Measurements from ENCODE around the gene CCDC30.

CCDC30 gene

DNA sequence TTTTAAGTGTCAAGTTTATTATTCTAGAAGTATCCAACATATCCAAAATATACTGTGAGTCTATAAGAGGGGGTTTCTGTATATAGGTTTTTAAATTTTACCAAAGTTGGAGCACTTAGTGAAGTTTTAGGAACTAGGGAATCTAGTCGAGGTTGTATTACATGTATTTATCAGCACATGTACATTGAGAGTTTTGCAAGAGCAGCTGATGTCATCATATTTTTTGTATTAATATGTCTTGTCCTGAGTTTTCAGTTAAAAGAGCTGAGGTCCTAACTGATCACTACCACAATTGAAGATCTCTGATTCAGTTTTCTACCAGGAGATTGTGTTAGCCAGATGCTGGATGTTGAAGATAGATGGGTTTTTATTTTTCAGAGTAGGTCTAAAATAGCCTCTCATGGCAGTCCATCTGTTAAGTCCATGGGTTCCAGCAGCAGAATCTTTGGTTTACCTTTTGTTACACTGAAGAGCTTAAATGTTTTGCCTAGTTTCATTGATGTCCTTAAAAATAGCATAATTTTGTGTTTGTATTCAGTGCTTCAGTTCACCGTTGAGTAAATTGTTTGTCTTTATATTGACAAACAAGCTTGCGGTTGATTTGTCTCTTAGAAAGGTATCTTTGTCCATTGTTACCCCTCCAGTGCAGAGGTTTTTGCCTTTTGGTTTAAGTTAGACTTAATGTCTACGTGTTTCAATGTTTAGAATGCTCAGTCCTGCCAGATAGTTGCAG, 235.2 kb downstream of the CCDC30 start:
- no peak for DNase-seq

GRCh38 chr1:42700006-42700405, 236.9 kb downstream of the CCDC30 start:
- DNase-seq: no peak

DNA sequence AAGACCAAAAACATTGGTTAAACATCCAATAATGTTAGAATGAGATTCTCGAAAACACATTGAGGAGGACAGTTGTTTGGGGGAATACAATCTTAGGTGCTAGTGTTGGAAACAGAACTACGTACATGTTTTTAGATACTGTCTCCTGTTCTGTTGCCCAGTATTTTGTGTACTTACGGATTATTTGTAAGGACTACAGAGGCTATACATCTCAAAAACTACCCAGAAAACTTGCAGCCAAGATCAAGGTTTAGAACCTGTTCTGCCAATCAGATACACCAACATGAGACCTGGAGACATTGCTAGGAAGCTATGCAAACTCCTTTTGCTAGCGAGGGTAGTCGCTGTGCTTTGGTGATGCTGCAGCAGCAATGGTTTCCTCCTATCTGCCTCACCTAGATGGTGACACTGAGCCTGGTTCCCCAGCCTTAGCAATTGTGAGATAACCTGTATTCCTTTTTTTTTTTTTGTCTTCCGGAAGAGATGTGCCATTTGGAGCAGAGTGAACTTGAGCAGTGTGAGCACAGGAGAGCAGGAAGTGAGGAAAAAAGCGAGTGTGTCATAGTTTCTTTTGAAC, 240.9 kb downstream of the CCDC30 start:
- DNase-seq: no peak

All from NCI-H1694 (cell line).